BJ (cell line): ENCODE results near the gene RILPL2. TPM values are rescaled to one million over a fixed set of nuclear protein-coding genes. Genes with fewer than 3 reads are reported as not detected.
A peak's percentile ranks its signal among the peaks of the same experiment; 100 is the strongest.

ENCODE experiments used
- CTCF ChIA-PET: fragments of 350-600 bp; formaldehyde crosslinking; extraction: SDS; loops from one replicate; lab custom pipeline; 2021; ENCODE audit warnings: antibody characterized with exemption, inconsistent platforms; lab: Yijun Ruan, JAX
- POLR2A ChIA-PET: fragments of 300-600 bp; sonication (Branson Sonifier 250); formaldehyde crosslinking; extraction: SDS; loops from one replicate; lab custom pipeline; 2021; ENCODE audit warnings: antibody characterized with exemption; lab: Charles Lee
- DNase-seq: peaks from one replicate; pipeline ENCODE4 v3.0.0-alpha.2; 2011; ENCODE audit warnings: low read depth
- H3K27me3 ChIP-seq: 2 replicates; pipeline ENCODE4 v1.6.0; 2011; ENCODE audit warnings: low read length; ENCODE audit not compliant: control insufficient read depth, insufficient read depth
- H3K36me3 ChIP-seq: 2 replicates; pipeline ENCODE4 v1.5.1; 2011; ENCODE audit warnings: low read length; ENCODE audit not compliant: control insufficient read depth, insufficient read depth
- H3K4me3 ChIP-seq: 2 replicates; pipeline ENCODE4 v1.5.1; 2011; ENCODE audit warnings: low read depth, mild to moderate bottlenecking, control low read depth, low read length
- polyA plus RNA-seq: library from polyadenylated mRNA; depleted of rRNA; stranded (reverse); fragments of >200 nt; gene quantifications from 2 replicates; pipeline ENCODE4 v1.2.3, GENCODE V29; 2011
- TF ChIP-seq, protein P1 (sequence below): IDR thresholded peaks from 2 replicates; pipeline ENCODE4 v1.5.1; 2011; ENCODE audit warnings: low read depth, mild to moderate bottlenecking, control low read depth, inconsistent platforms, low read length, moderate library complexity; ENCODE audit not compliant: insufficient read depth

Gene RILPL2
- polyA plus RNA-seq, 1 experiment, result 6.8 TPM

DNA sequence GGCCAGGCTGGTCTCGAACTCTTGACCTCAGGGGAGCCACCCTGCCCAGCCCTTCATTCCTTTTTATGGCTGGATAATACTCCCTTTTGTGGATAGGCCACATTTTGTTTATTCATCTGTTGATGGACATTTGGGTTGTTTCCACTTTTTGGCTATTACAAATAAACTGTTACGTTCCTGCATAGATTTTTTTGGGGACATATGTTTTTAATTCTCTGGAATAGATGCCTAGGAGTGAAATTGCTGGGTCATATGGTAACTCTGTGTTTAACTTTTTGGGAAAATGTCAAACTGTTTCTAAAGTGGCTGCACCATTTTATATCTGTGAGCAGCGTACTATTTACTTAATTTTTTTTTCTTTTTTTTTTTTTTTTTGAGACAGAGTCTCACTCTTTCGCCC is 42.7 kb downstream of the RILPL2 start:
- H3K27me3 ChIP-seq, result no peaks in the 10 kb centered on the region
- ChIA-PET POLR2A (no interaction called here), CTCF (no interaction called here)
- H3K36me3 ChIP-seq, result peaks cover 34% of the 10 kb centered on the region
- TF ChIP-seq, protein P1, sequence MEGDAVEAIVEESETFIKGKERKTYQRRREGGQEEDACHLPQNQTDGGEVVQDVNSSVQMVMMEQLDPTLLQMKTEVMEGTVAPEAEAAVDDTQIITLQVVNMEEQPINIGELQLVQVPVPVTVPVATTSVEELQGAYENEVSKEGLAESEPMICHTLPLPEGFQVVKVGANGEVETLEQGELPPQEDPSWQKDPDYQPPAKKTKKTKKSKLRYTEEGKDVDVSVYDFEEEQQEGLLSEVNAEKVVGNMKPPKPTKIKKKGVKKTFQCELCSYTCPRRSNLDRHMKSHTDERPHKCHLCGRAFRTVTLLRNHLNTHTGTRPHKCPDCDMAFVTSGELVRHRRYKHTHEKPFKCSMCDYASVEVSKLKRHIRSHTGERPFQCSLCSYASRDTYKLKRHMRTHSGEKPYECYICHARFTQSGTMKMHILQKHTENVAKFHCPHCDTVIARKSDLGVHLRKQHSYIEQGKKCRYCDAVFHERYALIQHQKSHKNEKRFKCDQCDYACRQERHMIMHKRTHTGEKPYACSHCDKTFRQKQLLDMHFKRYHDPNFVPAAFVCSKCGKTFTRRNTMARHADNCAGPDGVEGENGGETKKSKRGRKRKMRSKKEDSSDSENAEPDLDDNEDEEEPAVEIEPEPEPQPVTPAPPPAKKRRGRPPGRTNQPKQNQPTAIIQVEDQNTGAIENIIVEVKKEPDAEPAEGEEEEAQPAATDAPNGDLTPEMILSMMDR, result no peak
- H3K4me3 ChIP-seq, result no peak overlapping the region
- no peak for DNase-seq

DNA sequence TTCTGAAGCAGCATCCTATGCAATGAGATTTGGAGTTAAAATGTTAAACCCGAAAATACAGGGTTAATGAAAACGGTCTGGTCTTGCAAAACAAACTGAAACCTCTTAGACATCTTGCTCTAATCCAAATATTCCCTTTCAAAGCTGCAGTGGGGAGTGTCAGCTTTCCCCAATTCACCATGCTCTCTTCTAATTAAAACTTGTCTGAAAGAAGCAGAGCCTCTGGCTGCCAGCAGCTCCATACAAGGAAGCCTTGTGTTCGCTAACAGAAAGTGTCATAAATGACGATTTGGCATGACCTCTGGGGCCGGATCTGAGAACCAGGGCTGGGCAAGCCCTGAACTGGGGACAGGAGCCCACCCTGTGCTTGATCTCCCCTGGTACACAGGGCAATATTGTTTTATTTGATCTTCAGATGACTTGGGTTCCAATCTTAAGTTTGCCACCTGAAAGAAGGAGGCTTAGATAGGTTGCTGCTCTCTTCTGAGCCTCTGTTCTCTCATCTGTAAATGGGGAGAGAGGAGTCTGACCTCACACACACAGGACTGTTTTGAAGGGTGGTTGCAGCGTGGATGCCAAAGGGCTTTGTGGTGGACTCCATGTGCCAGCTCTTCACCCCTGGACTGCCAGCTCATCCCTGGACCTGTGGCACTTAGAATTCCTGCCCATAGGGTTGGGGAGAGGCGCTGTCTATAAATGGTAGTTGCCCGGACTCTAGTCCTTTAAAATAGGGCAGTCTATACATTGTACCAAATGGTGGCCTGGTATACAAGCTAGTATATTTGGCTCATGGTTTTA is 44.7 kb downstream of the RILPL2 start:
- H3K36me3 ChIP-seq, result peaks cover 29% of the 10 kb centered on the region
- ChIA-PET POLR2A (no interaction called here), CTCF (no interaction called here)
- TF ChIP-seq, protein P1, result no peak
- no peak for DNase-seq
- no peaks in the 10 kb centered on the region for H3K27me3 ChIP-seq
- no peak overlapping the region for H3K4me3 ChIP-seq

DNA sequence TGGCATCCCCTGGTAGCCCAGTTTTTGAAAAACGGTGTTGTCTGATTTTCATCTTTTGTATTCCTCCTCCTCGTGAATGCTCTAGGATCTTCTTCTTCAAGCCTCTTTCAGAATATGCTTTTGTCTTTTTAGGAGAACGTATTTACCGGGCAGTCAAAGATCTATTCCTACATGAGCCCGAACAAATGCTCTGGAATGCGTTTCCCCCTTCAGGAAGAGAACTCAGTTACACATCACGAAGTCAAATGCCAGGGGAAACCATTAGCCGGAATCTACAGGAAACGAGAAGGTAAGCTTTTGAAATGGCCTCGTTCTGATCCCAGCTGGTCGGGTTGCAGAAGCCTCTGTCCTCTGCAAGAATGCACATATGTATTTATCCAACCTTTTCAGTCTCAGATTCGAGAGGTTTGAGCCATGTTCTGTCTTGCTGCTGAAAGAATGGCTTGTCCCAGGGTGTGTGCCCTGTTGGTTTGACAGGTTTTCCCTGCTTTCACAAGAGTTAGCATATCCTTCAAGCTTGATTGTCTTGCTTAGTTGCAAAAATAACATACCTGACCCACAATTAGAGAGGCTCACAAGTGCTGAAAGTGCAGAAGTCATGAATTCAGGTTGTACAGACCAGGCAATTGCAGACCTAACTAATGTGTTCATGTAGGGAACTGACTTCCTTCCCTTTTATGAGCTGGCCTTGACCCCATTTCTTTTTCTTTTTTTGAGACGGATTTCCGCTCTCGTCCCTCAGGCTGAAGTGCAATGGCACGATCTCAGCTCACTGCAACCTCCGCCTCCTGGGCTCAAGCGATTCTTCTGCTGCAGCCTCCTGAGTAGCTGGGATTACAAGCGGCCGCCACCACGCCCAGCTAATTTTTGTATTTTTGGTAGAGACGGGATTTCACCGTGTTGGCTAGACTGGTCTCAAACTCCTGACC is 45.7 kb downstream of the RILPL2 start:
- CTCF ChIA-PET, result interaction anchor here (0.7 to 1.3 kb wide), 2 partner anchors 25 to 104 kb away, joined by 3 to 4 read pairs; no protein-coding TSS in a partner anchor
- no peak for DNase-seq
- TF ChIP-seq, protein P1, result 0 out of 2 replicates have a peak, but pooled peaks have one; percentile 13
- H3K36me3 ChIP-seq, result peaks cover 19% of the 10 kb centered on the region
- peak overlapping the region; percentile 67 for H3K4me3 ChIP-seq
- POLR2A ChIA-PET, result no interaction called here
- H3K27me3 ChIP-seq, result no peaks in the 10 kb centered on the region

DNA sequence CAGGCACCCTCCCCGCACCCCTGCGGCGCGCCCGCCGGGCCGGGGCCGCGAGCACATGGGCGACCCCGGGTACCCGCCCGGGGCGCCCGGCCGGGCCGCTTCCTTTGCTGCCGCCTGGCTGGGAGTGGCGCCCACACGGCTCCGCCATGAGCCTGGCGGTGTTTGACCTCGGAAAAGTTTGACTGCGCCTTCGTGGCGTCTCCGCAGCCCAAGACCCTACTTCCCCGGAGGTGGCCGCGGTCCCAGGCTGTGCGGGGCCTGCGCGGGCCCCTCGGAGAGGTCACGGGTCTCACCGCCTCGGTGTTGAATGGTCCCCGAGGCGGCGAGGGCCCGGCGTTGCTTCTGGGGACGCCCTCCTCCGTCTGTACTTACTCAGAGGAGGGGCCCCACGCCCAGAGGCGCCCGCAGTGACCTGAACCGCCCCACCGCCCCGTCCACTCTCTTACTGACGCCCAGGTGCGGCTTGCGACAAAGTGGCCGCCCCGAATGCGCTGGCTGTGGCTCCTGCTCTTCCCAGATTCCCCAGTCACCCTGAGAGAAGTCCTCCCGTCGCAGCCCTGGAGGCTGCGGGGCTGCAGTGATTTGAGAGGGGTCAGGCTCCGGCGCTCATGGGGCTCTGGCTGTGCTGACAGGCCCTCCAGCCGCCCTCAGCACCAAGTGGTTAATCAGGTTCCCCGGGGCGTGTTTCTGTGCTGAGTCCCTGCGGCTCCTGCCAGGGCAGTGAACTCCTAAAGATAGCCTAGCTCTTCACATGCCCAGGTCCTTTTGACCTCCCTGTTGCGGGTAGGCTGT is 46.7 kb downstream of the RILPL2 start:
- POLR2A ChIA-PET, result no interaction called here
- CTCF ChIA-PET, result interaction anchor here (0.7 to 1.3 kb wide), 2 partner anchors 24 to 103 kb away, joined by 3 to 4 read pairs; no protein-coding TSS in a partner anchor

More for the DNA sequence above, 46.7 kb downstream of the RILPL2 start:
- peaks cover 17% of the 10 kb centered on the region for H3K36me3 ChIP-seq
- TF ChIP-seq, protein P1, result no peak; the same call in 1 of the 2 replicates
- H3K27me3 ChIP-seq, result no peaks in the 10 kb centered on the region
- no peak for DNase-seq
- peak overlapping the region; percentile 67 for H3K4me3 ChIP-seq
